OCI-LY1 (cell line): ENCODE data around the gene VPS37D.

Source experiments
- H2AFZ ChIP-seq: fragments of 200-600 bp; sonication (generic), shearing (Covaris generic); 2 replicates; pipeline ENCODE4 v1.6.0; 2014; ENCODE audit warnings: antibody characterized with exemption, mild to moderate bottlenecking, low read length
- H3F3A ChIP-seq: fragments of 200-600 bp; sonication (generic), shearing (Covaris generic); 2 replicates; pipeline ENCODE4 v1.6.0; 2014; ENCODE audit warnings: mild to moderate bottlenecking, antibody characterized with exemption, low read length, moderate library complexity; ENCODE audit not compliant: insufficient read depth
- H3K27ac ChIP-seq: fragments of 200-600 bp; sonication (generic); 2 replicates; pipeline ENCODE4 v1.5.1; 2014; ENCODE audit warnings: low read length, mixed run types, mild to moderate bottlenecking, low read depth; ENCODE audit not compliant: poor library complexity, severe bottlenecking
- H3K27me3 ChIP-seq: fragments of 200-600 bp; sonication (generic); 2 replicates; pipeline ENCODE4 v1.6.0; 2014; ENCODE audit warnings: antibody characterized with exemption, mild to moderate bottlenecking, low read length, moderate library complexity; ENCODE audit not compliant: insufficient read depth
- H3K36me3 ChIP-seq: fragments of 200-600 bp; sonication (generic); 2 replicates; pipeline ENCODE4 v1.6.1; 2014; ENCODE audit warnings: mild to moderate bottlenecking, antibody characterized with exemption, low read length, moderate library complexity, mixed read lengths; ENCODE audit not compliant: insufficient read depth
- H3K4me1 ChIP-seq: fragments of 200-600 bp; sonication (generic); 2 replicates; pipeline ENCODE4 v1.5.1; 2014; ENCODE audit warnings: mild to moderate bottlenecking, low read length, moderate library complexity; ENCODE audit not compliant: insufficient read depth, severe bottlenecking
- H3K4me2 ChIP-seq: fragments of 200-600 bp; sonication (generic), shearing (Covaris generic); 2 replicates; pipeline ENCODE4 v1.6.1; 2014; ENCODE audit warnings: low read length
- H3K4me3 ChIP-seq: fragments of 200-600 bp; sonication (generic); 2 replicates; pipeline ENCODE4 v1.5.1; 2014; ENCODE audit warnings: low read length, low read depth, mild to moderate bottlenecking, mixed read lengths; ENCODE audit not compliant: poor library complexity, severe bottlenecking
- H3K79me2 ChIP-seq: fragments of 200-600 bp; shearing (Covaris generic); 2 replicates; pipeline ENCODE4 v1.6.1; 2016; ENCODE audit warnings: mixed run types, low read length, mixed read lengths; ENCODE audit not compliant: insufficient read depth
- H3K9ac ChIP-seq: fragments of 200-600 bp; sonication (generic), shearing (Covaris generic); 2 replicates; pipeline ENCODE4 v1.6.1; 2014; ENCODE audit warnings: mild to moderate bottlenecking, low read length, mixed read lengths
- H3K9me2 ChIP-seq: fragments of 200-600 bp; sonication (generic), shearing (Covaris generic); 2 replicates; pipeline ENCODE4 v1.6.1; 2014; ENCODE audit warnings: low read depth, mild to moderate bottlenecking, low read length, mixed read lengths
- H3K9me3 ChIP-seq: fragments of 200-600 bp; shearing (Covaris generic); 2 replicates; pipeline ENCODE4 v1.6.1; 2014; ENCODE audit warnings: low read length, mixed read lengths
- H4K20me1 ChIP-seq: fragments of 200-600 bp; sonication (generic), shearing (Covaris generic); 2 replicates; pipeline ENCODE4 v1.6.0; 2016; ENCODE audit warnings: mild to moderate bottlenecking, low read length; ENCODE audit not compliant: insufficient read depth
- EZH2 ChIP-seq: fragments of 200-600 bp; sonication (generic), shearing (Covaris generic); IDR thresholded peaks from 2 replicates; pipeline ENCODE4 v1.8.0; 2017; ENCODE audit warnings: borderline replicate concordance, mixed run types, mild to moderate bottlenecking, antibody characterized with exemption, low read length, moderate library complexity, mixed read lengths
- TF ChIP-seq, protein P1 (sequence below): fragments of 200-600 bp; sonication (generic), shearing (Covaris generic); IDR thresholded peaks from 2 replicates; pipeline ENCODE4 v1.5.1; 2017; ENCODE audit warnings: mild to moderate bottlenecking, antibody characterized with exemption, low read length, moderate library complexity, mixed read lengths

The VPS37D gene

DNA sequence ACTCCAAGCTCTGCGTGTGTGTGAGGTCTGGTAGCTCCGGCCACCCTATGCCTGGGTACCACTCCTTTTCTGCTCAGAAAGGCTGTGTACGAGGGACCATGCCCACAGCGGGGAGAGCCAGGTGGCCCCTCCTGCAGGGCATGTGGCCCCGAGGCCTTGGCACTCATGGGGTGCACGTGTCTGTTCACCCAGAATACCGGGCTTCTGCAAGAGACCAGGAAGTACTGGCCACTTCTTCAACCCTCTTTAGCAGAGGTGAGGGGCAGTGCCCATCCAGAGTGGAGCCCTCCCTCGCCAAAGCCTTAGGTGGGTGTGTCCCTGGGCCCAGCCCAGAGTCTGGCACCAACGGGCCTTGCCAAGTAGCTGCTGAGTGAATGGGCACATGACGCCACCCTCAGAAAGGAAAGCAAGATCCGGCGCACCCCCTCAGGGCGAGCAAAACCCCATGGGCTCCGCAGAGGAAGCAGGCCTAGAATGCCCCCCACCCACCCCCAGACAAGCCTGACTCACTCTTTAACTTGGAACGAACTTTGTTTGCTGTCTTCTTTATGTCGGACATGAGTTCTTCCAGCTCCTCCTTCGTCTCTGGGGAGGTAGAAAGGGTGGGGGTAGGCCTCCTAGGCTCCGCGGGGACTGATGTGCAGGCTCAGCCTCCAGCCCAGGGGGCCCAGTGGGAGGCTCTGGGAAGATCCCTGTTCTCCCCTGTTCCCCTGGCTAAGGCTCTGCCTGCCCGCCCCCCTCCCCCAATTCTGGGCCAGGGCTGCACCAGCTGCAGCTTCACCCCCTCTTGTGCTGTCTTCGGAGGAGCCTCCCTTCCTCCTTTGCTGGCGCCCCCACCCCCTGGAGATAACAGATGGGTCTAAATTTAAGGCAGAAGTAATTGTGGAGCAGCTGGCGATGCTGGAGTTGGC is 37.3 kb downstream of the VPS37D start:
- H3K9ac ChIP-seq, result no peak overlapping the region
- no peaks in the 10 kb centered on the region for H3K36me3 ChIP-seq
- no peak overlapping the region for H3K27ac ChIP-seq
- H3K9me3 ChIP-seq, result no peaks in the 10 kb centered on the region
- H3K79me2 ChIP-seq, result no peaks in the 10 kb centered on the region
- no peak overlapping the region for H3K4me2 ChIP-seq
- H4K20me1 ChIP-seq, result no peaks in the 10 kb centered on the region
- H3K9me2 ChIP-seq, result no peaks in the 10 kb centered on the region
- H3K4me3 ChIP-seq, result no peak overlapping the region
- H3K4me1 ChIP-seq, result peaks cover 3% of the 10 kb centered on the region
- peaks cover 10% of the 10 kb centered on the region; the same call in 1 of the 2 replicates for H3K27me3 ChIP-seq
- no peaks in the 10 kb centered on the region for H3F3A ChIP-seq
- H2AFZ ChIP-seq, result no peak overlapping the region
- TF ChIP-seq, protein P1, sequence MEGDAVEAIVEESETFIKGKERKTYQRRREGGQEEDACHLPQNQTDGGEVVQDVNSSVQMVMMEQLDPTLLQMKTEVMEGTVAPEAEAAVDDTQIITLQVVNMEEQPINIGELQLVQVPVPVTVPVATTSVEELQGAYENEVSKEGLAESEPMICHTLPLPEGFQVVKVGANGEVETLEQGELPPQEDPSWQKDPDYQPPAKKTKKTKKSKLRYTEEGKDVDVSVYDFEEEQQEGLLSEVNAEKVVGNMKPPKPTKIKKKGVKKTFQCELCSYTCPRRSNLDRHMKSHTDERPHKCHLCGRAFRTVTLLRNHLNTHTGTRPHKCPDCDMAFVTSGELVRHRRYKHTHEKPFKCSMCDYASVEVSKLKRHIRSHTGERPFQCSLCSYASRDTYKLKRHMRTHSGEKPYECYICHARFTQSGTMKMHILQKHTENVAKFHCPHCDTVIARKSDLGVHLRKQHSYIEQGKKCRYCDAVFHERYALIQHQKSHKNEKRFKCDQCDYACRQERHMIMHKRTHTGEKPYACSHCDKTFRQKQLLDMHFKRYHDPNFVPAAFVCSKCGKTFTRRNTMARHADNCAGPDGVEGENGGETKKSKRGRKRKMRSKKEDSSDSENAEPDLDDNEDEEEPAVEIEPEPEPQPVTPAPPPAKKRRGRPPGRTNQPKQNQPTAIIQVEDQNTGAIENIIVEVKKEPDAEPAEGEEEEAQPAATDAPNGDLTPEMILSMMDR, result no peak
- TF ChIP-seq EZH2, result no peak

- Histone ChIP-seq H3K79me2 (no peaks in the 10 kb centered on the region), H3K4me3 (no peak overlapping the region), H2AFZ (no peak overlapping the region), H3K9ac (no peak overlapping the region), H3K9me3 (no peaks in the 10 kb centered on the region), H3K4me2 (no peak overlapping the region), H3K27ac (no peak overlapping the region), H3K9me2 (no peaks in the 10 kb centered on the region), H3K4me1 (peaks cover 3% of the 10 kb centered on the region), H3K27me3 (peaks cover 10% of the 10 kb centered on the region; the same call in 1 of the 2 replicates), H3F3A (no peaks in the 10 kb centered on the region), H4K20me1 (no peaks in the 10 kb centered on the region), H3K36me3 (no peaks in the 10 kb centered on the region)
- TF ChIP-seq, protein P1, result no peak
- no peak for TF ChIP-seq EZH2
These were observed 37.9 kb downstream of the VPS37D start for GRCh38 chr7:73705551-73705920.

DNA sequence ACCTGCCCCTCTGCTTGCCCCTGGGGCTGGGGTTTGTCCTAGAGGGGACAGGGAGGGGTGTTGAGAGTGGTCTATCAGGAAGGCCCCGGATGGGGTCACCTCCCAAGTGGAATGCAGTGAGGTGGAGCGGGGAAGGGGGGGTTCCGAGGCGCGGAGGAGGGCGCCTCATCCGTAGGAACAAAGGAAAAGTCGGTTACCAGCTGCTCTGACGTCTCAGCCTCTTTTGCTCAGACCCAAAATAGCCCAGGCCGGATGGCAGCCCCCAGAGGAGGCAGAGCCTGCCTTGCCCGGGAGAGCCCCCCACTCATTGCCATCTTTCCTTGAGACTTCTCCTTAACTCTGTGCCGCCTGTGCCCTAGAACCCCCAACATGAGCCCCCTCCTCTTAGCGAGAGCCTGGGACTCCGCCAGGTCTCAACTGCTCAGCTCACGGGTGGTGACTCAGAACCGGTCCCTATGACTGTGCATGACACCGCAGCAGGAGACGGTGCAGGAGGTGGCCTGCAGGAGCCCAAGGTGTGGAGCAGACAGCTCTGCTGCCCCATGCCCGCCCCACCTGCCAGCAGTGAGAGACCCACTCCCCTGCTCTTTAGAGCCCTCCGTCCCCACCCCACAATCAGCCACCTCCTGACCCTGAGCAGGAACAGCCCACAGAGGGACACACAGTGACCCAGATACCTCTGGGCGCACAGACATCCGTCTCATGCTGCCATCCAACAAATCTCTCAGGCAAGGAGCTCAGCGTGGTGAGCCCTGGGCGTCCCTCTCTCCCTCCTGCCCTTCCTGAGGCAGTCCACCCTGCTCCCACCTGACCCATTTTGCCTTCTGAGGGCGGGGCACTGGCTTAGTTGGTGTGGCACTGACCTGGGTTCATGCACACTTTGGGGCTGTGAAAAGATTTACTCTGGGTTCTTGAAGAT is 38.8 kb downstream of the VPS37D start:
- Histone ChIP-seq H3K9me2 (no peaks in the 10 kb centered on the region), H3K27ac (no peak overlapping the region), H3K36me3 (no peaks in the 10 kb centered on the region), H2AFZ (no peak overlapping the region), H3K27me3 (peaks cover 10% of the 10 kb centered on the region; the same call in 1 of the 2 replicates), H3K9ac (no peak overlapping the region), H3K4me2 (no peak overlapping the region), H4K20me1 (no peaks in the 10 kb centered on the region), H3K9me3 (no peaks in the 10 kb centered on the region), H3K79me2 (no peaks in the 10 kb centered on the region), H3F3A (no peaks in the 10 kb centered on the region), H3K4me1 (peaks cover 3% of the 10 kb centered on the region), H3K4me3 (no peak overlapping the region)
- TF ChIP-seq, protein P1, result no peak
- no peak for TF ChIP-seq EZH2
